Measurements from ENCODE around the gene KCNQ4. TPM values are rescaled to one million over a fixed set of nuclear protein-coding genes. Genes with fewer than 3 reads are reported as not detected.

The KCNQ4 gene
- total RNA-seq, 4 donors from 2014 or later, result 0.28 to 1.6 (median 0.83) TPM

DNA sequence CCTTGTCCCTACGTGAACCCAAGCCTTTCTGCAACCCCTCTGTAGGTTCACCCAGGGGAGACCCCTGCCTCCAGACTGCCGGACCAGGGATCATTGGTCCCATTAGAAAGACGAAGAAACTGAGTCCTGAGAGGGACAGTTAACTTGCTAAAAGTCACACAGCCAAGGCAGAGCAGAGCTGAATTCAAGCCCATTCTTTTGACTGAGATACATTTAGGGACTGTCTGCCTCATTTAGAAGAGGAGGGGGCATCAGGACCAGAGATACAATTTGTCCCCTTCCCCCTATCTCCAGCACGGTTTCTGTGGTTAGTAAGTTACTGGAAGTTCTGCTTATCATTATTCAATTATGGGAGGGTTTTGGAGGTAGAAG lies 19.1 kb downstream of the KCNQ4 start:
- TF ChIP-seq, protein P1, sequence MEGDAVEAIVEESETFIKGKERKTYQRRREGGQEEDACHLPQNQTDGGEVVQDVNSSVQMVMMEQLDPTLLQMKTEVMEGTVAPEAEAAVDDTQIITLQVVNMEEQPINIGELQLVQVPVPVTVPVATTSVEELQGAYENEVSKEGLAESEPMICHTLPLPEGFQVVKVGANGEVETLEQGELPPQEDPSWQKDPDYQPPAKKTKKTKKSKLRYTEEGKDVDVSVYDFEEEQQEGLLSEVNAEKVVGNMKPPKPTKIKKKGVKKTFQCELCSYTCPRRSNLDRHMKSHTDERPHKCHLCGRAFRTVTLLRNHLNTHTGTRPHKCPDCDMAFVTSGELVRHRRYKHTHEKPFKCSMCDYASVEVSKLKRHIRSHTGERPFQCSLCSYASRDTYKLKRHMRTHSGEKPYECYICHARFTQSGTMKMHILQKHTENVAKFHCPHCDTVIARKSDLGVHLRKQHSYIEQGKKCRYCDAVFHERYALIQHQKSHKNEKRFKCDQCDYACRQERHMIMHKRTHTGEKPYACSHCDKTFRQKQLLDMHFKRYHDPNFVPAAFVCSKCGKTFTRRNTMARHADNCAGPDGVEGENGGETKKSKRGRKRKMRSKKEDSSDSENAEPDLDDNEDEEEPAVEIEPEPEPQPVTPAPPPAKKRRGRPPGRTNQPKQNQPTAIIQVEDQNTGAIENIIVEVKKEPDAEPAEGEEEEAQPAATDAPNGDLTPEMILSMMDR (IDR thresholded peaks at IDR 0.05), result no peak
- ATAC-seq (ENCODE audit: low FRiP score), result no peak
- DNase-seq (ENCODE audit: low spot score), result no peak

DNA sequence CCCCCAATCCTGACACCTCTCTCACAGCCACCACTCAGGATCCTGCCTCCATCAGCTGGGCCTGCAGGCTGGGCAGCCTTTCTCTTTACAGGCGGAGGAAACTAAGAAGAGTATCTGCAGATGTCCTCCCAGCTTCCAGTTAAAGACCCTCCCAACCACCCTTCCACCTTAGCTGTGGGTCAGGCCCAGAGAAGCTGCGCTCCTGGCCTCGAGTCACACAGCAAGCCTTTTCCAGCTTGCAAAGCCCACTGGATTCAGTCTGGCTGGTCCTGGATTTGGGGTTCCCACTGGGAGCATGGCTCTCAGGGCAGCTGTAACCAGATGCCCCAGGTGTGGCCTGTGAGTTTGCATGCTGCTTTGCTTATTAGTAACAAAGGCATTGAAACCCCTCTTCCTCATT lies 19.9 kb downstream of the KCNQ4 start:
- DNase-seq (ENCODE audit: low spot score), result no peak
- no peak for ATAC-seq (ENCODE audit: low FRiP score)
- TF ChIP-seq, protein P1 (IDR thresholded peaks at IDR 0.05), result no peak

DNA sequence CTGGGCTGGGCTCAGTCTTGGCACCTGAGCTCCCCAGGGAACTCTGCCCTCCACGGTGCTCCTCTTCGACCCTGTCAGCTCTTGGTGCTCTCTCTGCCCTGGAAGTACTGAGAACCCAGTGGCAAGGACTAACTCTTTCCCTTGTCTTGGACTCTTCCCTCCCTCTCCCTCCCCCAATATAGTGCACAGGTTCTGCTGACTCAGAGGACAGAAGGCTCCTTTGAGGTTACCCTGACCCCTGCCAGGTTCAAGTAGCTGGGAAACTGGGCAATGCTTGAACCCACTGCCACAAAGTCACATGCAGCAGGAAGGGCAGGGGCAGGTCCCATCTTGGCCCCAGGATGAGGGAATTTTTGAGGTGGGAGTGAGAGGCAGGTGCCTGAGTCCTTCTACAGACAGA lies 20.3 kb downstream of the KCNQ4 start:
- no peak for ATAC-seq (ENCODE audit: low FRiP score)
- TF ChIP-seq, protein P1 (IDR thresholded peaks at IDR 0.05), result no peak
- no peak for DNase-seq (ENCODE audit: low spot score)

DNA sequence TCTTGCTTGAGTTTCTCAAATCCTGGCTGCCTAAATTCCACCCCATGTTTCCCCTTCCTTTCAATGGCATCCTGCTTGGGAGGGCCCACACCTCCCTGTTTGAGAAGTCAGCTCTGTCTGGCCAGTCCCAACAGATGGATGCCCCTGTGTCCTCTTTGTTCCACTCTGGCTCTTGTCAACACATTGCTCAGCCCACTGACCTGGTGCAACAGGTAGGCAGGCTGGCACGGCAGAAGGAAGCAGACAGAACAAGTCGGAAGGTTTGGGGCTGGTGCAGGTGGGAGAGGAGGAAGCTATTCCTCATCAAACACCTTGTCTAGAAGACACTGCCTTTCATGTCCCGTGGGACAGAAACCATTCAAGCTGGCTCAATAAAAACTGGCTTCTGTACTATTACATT lies 22.7 kb downstream of the KCNQ4 start:
- TF ChIP-seq, protein P1 (IDR thresholded peaks at IDR 0.05), result no peak
- no peak for ATAC-seq (ENCODE audit: low FRiP score)
- no peak for DNase-seq (ENCODE audit: low spot score)

DNA sequence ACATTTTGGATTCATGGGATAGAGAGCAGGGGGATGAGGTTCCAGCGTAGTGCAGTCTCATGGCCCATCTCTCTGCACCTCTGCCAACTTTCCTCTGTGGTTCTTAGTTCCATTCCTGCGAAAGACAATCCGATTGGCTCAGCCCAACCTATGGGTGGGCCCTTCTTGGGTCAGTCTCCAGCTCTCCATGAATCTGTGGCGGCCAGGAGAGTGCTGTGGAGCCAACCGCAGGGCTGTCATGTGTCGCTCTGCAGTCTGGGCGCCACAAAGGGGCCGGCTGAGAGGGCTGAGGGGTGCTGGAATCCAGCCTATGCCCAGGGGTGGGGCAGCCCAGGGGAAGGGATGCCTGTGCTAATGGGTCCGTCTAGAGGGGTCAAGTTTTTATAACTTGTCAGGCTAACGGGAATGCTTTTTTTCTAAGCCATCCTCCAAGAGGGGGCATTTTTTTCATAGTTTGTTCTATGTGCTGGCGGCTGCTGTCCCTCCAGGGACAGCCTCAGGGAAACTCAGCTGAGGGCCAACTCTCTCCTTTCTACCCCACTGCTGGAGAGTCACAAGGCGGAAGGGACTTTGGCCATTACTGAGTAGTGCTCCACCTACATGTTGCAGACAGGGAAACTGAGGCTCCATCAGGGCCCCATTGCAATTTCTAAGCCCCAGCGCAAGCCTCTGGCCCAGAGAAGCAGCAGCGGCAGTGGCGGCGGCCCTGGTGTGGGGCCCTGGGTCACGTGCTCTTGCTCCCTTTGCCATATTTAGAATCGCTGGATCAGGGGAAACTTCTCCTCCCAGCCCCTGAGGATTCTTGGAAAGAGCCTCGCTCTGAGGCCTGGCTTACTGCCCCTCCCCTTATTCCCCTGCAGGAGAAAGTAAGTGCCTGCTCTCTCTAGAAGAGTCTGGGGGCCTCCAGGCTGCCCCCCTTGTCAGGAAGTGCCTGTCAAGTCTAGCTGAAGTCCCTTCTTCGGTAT lies 23.4 kb downstream of the KCNQ4 start:
- TF ChIP-seq, protein P1 (IDR thresholded peaks at IDR 0.05), result no peak
- DNase-seq (ENCODE audit: low spot score), result no peak
- ATAC-seq (ENCODE audit: low FRiP score), result no peak

DNA sequence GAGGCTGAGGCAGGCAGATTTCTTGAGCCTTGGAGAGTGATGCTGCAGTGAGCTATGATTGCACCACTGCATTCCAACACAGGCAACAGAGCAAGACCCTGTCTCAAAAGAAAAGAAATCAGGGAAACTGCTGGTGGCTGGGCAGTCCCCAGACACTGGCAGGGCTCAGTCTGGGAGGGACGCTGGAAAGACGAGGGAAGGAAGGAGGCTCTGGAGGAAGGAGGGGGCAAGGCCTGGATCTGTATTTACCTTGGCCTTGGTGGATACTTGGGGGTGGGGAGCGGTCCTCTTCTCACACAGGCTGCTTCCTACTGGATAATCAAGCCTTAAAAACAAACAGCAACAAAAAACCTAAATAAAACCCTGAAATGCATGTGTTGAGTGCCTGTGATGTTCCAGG lies 24.4 kb downstream of the KCNQ4 start:
- TF ChIP-seq, protein P1 (IDR thresholded peaks at IDR 0.05), result no peak
- no peak for ATAC-seq (ENCODE audit: low FRiP score)
- no peak for DNase-seq (ENCODE audit: low spot score)

DNA sequence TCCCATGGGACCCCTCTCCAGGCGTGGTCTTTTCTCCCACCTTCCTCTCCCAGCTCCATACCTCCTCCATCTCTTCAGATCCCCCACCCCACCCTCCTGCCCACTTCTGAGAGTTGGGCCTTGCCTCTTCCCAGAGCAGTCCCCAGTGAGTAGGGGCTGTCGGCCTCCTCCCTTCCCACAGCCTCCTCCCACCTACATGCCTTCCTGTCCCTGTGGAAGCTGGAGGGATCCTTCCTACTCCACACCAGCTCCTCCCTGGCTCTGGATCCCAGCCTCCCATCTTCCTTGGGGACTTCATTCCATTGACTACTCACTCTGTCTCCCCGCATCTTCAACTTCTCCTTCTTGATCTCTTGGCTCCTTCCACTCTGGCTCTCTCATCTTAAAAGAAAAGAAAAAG lies 24.9 kb downstream of the KCNQ4 start:
- DNase-seq (ENCODE audit: low spot score) (no peak), ATAC-seq (ENCODE audit: low FRiP score) (no peak)
- TF ChIP-seq, protein P1 (IDR thresholded peaks at IDR 0.05), result no peak

All from omental fat pad (tissue), 4 donors.